PC-3 (cell line): ENCODE results near the gene DHX34.

ENCODE experiments used
- EZH2 ChIP-seq: fragments of 300-600 bp; sonication (generic); IDR thresholded peaks from one replicate; pipeline ENCODE4 v1.6.1; 2017; ENCODE audit warnings: antibody characterized with exemption, mild to moderate bottlenecking, low read length; ENCODE audit not compliant: unreplicated experiment
- EZH2phosphoT487 ChIP-seq: fragments of 300-600 bp; sonication (generic); IDR thresholded peaks from 2 replicates; pipeline ENCODE4 v1.6.1; 2018; ENCODE audit warnings: mild to moderate bottlenecking, antibody characterized with exemption, low read length, borderline replicate concordance
- TF ChIP-seq, protein P1 (sequence below): fragments of 300-600 bp; sonication (generic); conservative IDR thresholded peaks from 2 replicates; pipeline ENCODE4 v1.5.1; 2017; ENCODE audit warnings: antibody characterized with exemption, low read depth, mild to moderate bottlenecking, low read length

DNA sequence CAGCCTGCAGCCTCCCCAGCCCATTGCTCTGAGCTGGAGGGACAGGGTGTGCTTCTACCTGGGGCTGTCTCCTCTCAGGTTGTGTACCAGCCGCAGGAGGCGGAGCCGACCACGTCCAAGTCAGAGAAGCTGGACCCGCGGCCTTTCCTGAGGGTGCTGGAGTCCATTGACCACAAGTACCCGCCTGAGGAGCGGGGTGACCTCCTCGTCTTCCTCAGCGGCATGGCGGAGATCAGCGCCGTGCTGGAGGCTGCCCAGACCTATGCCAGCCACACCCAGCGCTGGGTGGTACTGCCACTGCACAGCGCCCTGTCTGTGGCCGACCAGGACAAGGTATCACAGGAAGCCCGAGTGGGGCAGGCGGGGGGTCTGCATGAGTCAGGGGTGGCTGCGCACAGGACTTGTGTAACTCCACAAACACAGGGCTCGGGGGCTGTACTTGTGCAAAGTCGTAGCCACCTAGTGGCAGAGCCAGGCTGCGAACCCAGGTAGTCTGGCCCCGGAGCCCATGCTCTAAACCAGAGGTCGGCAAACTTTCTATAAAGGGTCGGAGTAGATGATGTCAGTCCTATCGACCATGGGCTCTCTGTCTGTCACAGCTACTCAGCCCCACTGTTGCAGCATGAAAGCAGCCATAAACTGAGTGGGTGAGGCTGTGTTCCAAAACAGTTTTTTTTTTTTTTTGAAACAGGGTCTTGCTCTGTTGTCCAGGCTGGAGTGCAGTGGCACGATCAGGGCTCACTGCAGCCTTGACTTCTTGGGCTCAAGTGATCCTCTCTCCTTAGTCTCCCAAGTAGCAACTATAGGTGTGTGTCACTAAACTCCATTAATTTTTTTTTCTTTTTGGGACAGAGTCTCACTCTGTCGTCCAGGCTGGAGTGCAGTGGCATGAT, 8.9 kb downstream of the DHX34 start:
- TF ChIP-seq, protein P1, sequence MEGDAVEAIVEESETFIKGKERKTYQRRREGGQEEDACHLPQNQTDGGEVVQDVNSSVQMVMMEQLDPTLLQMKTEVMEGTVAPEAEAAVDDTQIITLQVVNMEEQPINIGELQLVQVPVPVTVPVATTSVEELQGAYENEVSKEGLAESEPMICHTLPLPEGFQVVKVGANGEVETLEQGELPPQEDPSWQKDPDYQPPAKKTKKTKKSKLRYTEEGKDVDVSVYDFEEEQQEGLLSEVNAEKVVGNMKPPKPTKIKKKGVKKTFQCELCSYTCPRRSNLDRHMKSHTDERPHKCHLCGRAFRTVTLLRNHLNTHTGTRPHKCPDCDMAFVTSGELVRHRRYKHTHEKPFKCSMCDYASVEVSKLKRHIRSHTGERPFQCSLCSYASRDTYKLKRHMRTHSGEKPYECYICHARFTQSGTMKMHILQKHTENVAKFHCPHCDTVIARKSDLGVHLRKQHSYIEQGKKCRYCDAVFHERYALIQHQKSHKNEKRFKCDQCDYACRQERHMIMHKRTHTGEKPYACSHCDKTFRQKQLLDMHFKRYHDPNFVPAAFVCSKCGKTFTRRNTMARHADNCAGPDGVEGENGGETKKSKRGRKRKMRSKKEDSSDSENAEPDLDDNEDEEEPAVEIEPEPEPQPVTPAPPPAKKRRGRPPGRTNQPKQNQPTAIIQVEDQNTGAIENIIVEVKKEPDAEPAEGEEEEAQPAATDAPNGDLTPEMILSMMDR, result peak; percentile 52
- TF ChIP-seq EZH2, result no peak
- no peak for TF ChIP-seq EZH2phosphoT487
